Stomach (tissue), 9 donors: Measurements from ENCODE around the gene ANKRD33B. TPM values are rescaled to one million over a fixed set of nuclear protein-coding genes. Genes with fewer than 3 reads are reported as not detected.

Experiments
- DNase-seq, 2 donors: peaks; one replicate each; pipeline versions ENCODE4 v3.0.0 to v3.0.0-alpha.2; 2013 to 2019
- H3K27ac ChIP-seq, 5 donors: fragments of 200-600 bp in 4 of 5; sonication (generic) in 4 of 5; one replicate each; pipeline ENCODE4 v1.5.1; 2013 to 2019; ENCODE audit warnings: mild to moderate bottlenecking in 1 of 5, moderate library complexity in 1 of 5
- H3K27me3 ChIP-seq, 3 donors: fragments of 200-600 bp; sonication (generic); one replicate each; pipeline ENCODE4 v1.5.1; 2017 to 2019; ENCODE audit warnings: mixed run types in 1 of 3
- H3K36me3 ChIP-seq, 4 donors: fragments of 200-600 bp; sonication (generic); 1 replicate in 3 of 4; 2 replicates in 1 of 4; pipeline ENCODE4 v1.5.1; 2016 to 2019
- H3K4me1 ChIP-seq, 4 donors: fragments of 200-600 bp; sonication (generic); one replicate each; pipeline ENCODE4 v1.5.1; 2016 to 2019
- H3K4me3 ChIP-seq, 4 donors: fragments of 200-600 bp; sonication (generic) in 3 of 4; one replicate each; pipeline ENCODE4 v1.5.1; 2016 to 2019; ENCODE audit warnings: mild to moderate bottlenecking in 1 of 4
- H3K9me3 ChIP-seq, 4 donors: fragments of 200-600 bp; sonication (generic); one replicate each; pipeline ENCODE4 v1.5.1; 2016 to 2019
- CTCF ChIP-seq, 7 experiments: fragments of 450-650 bp in 4 of 7; fragments of 200-600 bp in 3 of 7; sonication (generic) in 3 of 7; IDR thresholded peaks; one replicate each; pipeline ENCODE4 v1.5.1; 2016 to 2019; ENCODE audit warnings: antibody characterized with exemption in 7 of 7, control low read depth in 2 of 7, mild to moderate bottlenecking in 1 of 7
- EP300 ChIP-seq: sonication (generic); formaldehyde crosslinking; IDR thresholded peaks from one replicate; pipeline ENCODE4 v1.6.1; 2017; ENCODE audit warnings: antibody characterized with exemption
- POLR2A ChIP-seq, 4 donors: fragments of 450-650 bp; IDR thresholded peaks; one replicate each; pipeline ENCODE4 v1.6.1; 2016; ENCODE audit warnings: antibody characterized with exemption in 4 of 4, control low read depth in 2 of 4, mild to moderate bottlenecking in 1 of 4, moderate library complexity in 1 of 4
- POLR2AphosphoS5 ChIP-seq, 3 donors: sonication (generic); formaldehyde crosslinking; IDR thresholded peaks; one replicate each; pipeline ENCODE4 v1.6.1; 2016; ENCODE audit warnings: antibody characterized with exemption in 3 of 3
- WGBS, 5 donors: extraction: QIAGEN DNeasy Blood & Tissue Kit in 3 of 5; methylation state at CpG; one replicate each; pipeline versions ENCODE4 v1.1.5 to v1.1.7; 2013 to 2018; 5-methylcytosine and 5-hydroxymethylcytosine counted together
- intact Hi-C: fragments of 100-400 bp; cut with DNase I; formaldehyde crosslinking; loops from one replicate; pipeline ENCODE4 v1.15.1; 2023; ENCODE audit warnings: low total_unique reads
- polyA plus RNA-seq, 3 donors: library from polyadenylated mRNA; stranded (reverse); fragments of 200-250 nt; gene quantifications; one replicate each; pipeline ENCODE4 v1.2.3, GENCODE V29; 2013
- total RNA-seq, 5 donors: library from RNA; depleted of rRNA; stranded (reverse); fragments of >200 nt; gene quantifications; one replicate each; pipeline versions ENCODE4 v1.1.0 to v1.2.3, GENCODE V29; 2014 to 2016
- donor health status: healthy with polysubstance abuse.
- donor health status: Bipolar disorder and iron deficiency.
- donor health status: healthy.

The ANKRD33B gene
- total and polyA plus RNA-seq, 8 donors, result 0.45 to 6.4 (median 1.8) TPM

- DNase-seq, result peak in 1 of 2 donors; percentile 19
- 79 to 94% (median 88%) methylated on average over 3 of the region's 3 CpGs for WGBS, 5 donors
- no peak overlapping the region for H3K4me3 ChIP-seq
- no peak overlapping the region for H3K27ac ChIP-seq
- TF ChIP-seq POLR2A (IDR thresholded peaks at IDR 0.05), result no peak
- TF ChIP-seq EP300, result no peak
- no peak for TF ChIP-seq POLR2AphosphoS5 (IDR thresholded peaks at IDR 0.05)
- no peak for TF ChIP-seq CTCF (IDR thresholded peaks at IDR 0.05)
- H3K9me3 ChIP-seq, result no peaks in the 10 kb centered on the region
- intact Hi-C loops, result no loop called here
- H3K4me1 ChIP-seq, result peaks cover 6 to 11% (median 10%) of the 10 kb centered on the region in 4 donors
- no peaks in the 10 kb centered on the region for H3K36me3 ChIP-seq
- H3K27me3 ChIP-seq, result no peaks in the 10 kb centered on the region
Observed at GRCh38 chr5:10660135-10660534, 96.3 kb downstream of the ANKRD33B start.

GRCh38 chr5:10660720-10661387 is 97.0 kb downstream of the ANKRD33B start:
- TF ChIP-seq POLR2A (IDR thresholded peaks at IDR 0.05) (no peak), EP300 (no peak), POLR2AphosphoS5 (IDR thresholded peaks at IDR 0.05) (no peak), CTCF (IDR thresholded peaks at IDR 0.05) (no peak)
- intact Hi-C loops, result no loop called here

GRCh38 chr5:10661401-10661800 is 97.5 kb downstream of the ANKRD33B start:
- Histone ChIP-seq H3K9me3 (no peaks in the 10 kb centered on the region), H3K4me1 (peaks cover 6 to 11% (median 10%) of the 10 kb centered on the region in 4 donors), H3K27ac (no peak overlapping the region), H3K4me3 (no peak overlapping the region), H3K36me3 (no peaks in the 10 kb centered on the region), H3K27me3 (no peaks in the 10 kb centered on the region)
- no peak for DNase-seq
- intact Hi-C loops, result no loop called here
- WGBS, 5 donors, result 92 to 97% (median 95%) methylated on average over 13 of the region's 13 CpGs
- no peak for TF ChIP-seq POLR2A (IDR thresholded peaks at IDR 0.05)
- no peak for TF ChIP-seq EP300
- TF ChIP-seq POLR2AphosphoS5 (IDR thresholded peaks at IDR 0.05), result no peak
- no peak for TF ChIP-seq CTCF (IDR thresholded peaks at IDR 0.05)

More at GRCh38 chr5:10660720-10661387, 97.0 kb downstream of the ANKRD33B start:
- Histone ChIP-seq H3K4me1 (peaks cover 6 to 11% (median 10%) of the 10 kb centered on the region in 4 donors), H3K36me3 (no peaks in the 10 kb centered on the region), H3K9me3 (no peaks in the 10 kb centered on the region), H3K4me3 (no peak overlapping the region), H3K27me3 (no peaks in the 10 kb centered on the region), H3K27ac (no peak overlapping the region)
- WGBS, 5 donors, result 90 to 93% (median 92%) methylated on average over 11 to 15 of the region's 15 CpGs
- DNase-seq, result peak in 1 of 2 donors; percentile 13

- no peak overlapping the region for H3K27ac ChIP-seq
- TF ChIP-seq POLR2AphosphoS5 (IDR thresholded peaks at IDR 0.05), result no peak
- TF ChIP-seq POLR2A (IDR thresholded peaks at IDR 0.05), result no peak
- TF ChIP-seq CTCF (IDR thresholded peaks at IDR 0.05), result no peak
- TF ChIP-seq EP300, result no peak
- H3K4me1 ChIP-seq, result peaks cover 6 to 11% (median 10%) of the 10 kb centered on the region in 4 donors
- no peaks in the 10 kb centered on the region for H3K27me3 ChIP-seq
- 89 to 96% (median 95%) methylated on average over 11 of the region's 11 CpGs for WGBS, 5 donors
- no peak overlapping the region for H3K4me3 ChIP-seq
- intact Hi-C loops, result no loop called here
- H3K36me3 ChIP-seq, result no peaks in the 10 kb centered on the region
- H3K9me3 ChIP-seq, result no peaks in the 10 kb centered on the region
- DNase-seq, result no peak
Observed at GRCh38 chr5:10662083-10662482, 98.2 kb downstream of the ANKRD33B start.
